Adrenal gland (tissue), 12 donors: ENCODE results near the gene KTN1. TPM values are rescaled to one million over a fixed set of nuclear protein-coding genes. Genes with fewer than 3 reads are reported as not detected.
A peak's percentile ranks its signal among the peaks of the same experiment; 100 is the strongest.

Experiments
- DNase-seq, 7 donors: peaks; one replicate each; pipeline ENCODE4 v3.0.0-alpha.2; 2019 to 2020
- H3K27ac ChIP-seq, 5 donors: fragments of 200-600 bp; sonication (generic) in 4 of 5; 1 replicate in 3 of 5; 2 replicates in 2 of 5; pipeline versions ENCODE4 v1.5.1 to v1.8.0; 2016 to 2020; ENCODE audit warnings: mild to moderate bottlenecking in 1 of 5
- H3K27me3 ChIP-seq: fragments of 200-600 bp; 2 replicates; pipeline ENCODE4 v1.8.0; 2021
- H3K36me3 ChIP-seq, 2 donors: fragments of 200-600 bp; replicated peaks in 1 of 2; 1 replicate in 1 of 2; 2 replicates in 1 of 2; pipeline versions ENCODE4 v1.5.1 to v1.8.0; 2018 to 2022
- H3K4me1 ChIP-seq, 2 donors: fragments of 200-600 bp; replicated peaks in 1 of 2; 1 replicate in 1 of 2; 2 replicates in 1 of 2; pipeline versions ENCODE4 v1.5.1 to v1.8.0; 2018 to 2021
- H3K4me3 ChIP-seq, 4 donors: fragments of 200-600 bp; sonication (generic) in 3 of 4; one replicate each; pipeline ENCODE4 v1.5.1; 2016 to 2018
- H3K9me3 ChIP-seq, 3 donors: fragments of 200-600 bp; sonication (generic) in 1 of 3; replicated peaks in 1 of 3; 1 replicate in 2 of 3; 2 replicates in 1 of 3; pipeline versions ENCODE4 v1.5.1 to v1.8.0; 2016 to 2021
- POLR2A ChIP-seq, 2 donors: fragments of 450-650 bp; IDR thresholded peaks; one replicate each; pipeline ENCODE4 v1.6.1; 2017; ENCODE audit warnings: antibody characterized with exemption in 2 of 2, mild to moderate bottlenecking in 2 of 2, moderate library complexity in 1 of 2
- WGBS, 4 donors: extraction: QIAGEN DNeasy Blood & Tissue Kit in 2 of 4; methylation state at CpG; one replicate each; pipeline versions ENCODE4 v1.1.5 to v1.1.7; 2013 to 2017; 5-methylcytosine and 5-hydroxymethylcytosine counted together
- intact Hi-C, 2 donors: fragments of 100-400 bp; cut with DNase I; formaldehyde crosslinking; loops; one replicate each; pipeline versions ENCODE4 v1.14.1 to v1.15.0; 2022 to 2023
- polyA plus RNA-seq, 3 donors: library from polyadenylated mRNA; stranded (reverse); fragments of 200-250 nt in 2 of 3; fragments of 350-450 nt in 1 of 3; fragmentation: Illumina TruSeq in 1 of 3; extraction: RNeasy Lipid Tissue Mini Kit (QIAGEN cat#74804) in 1 of 3; gene quantifications; one replicate each; pipeline ENCODE4 v1.2.3, GENCODE V29; 2013 to 2014
- total RNA-seq, 9 donors: library from RNA; depleted of rRNA in 4 of 9; stranded (reverse); fragments of >200 nt in 4 of 9; fragments of 120-200 nt in 1 of 9; fragmentation: NEBNext Ultra II Directional in 1 of 9; extraction: Animal tissue kit (Norgen Biotek cat#: 25700) in 1 of 9; gene quantifications; one replicate each; pipeline versions ENCODE4 v1.1.0 to v1.2.4, GENCODE V29; 2013 to 2023
- TF ChIP-seq, protein P1 (sequence below), 6 experiments: fragments of 450-650 bp in 4 of 6; fragments of 200-600 bp in 2 of 6; sonication (generic) in 1 of 6; IDR thresholded peaks; 1 replicate in 5 of 6; 2 replicates in 1 of 6; pipeline versions ENCODE4 v1.5.1 to v1.8.0; 2016 to 2021; ENCODE audit warnings: antibody characterized with exemption in 6 of 6, mild to moderate bottlenecking in 2 of 6, moderate library complexity in 1 of 6
- donor health status: healthy with polysubstance abuse.
- donor health status: Bipolar disorder and iron deficiency.
- donor health status: DM: yes; HTN: yes; CAD: no.
- donor health status: DM: no; HTN: no; CAD: no.
- donor health status: DM: no; HTN: no; CAD: no.
- donor health status: DM: yes; HTN: yes; CAD: no.

The KTN1 gene
- total and polyA plus RNA-seq, 12 donors = 60.4 to 283 (median 154) TPM

- TF ChIP-seq, protein P1, sequence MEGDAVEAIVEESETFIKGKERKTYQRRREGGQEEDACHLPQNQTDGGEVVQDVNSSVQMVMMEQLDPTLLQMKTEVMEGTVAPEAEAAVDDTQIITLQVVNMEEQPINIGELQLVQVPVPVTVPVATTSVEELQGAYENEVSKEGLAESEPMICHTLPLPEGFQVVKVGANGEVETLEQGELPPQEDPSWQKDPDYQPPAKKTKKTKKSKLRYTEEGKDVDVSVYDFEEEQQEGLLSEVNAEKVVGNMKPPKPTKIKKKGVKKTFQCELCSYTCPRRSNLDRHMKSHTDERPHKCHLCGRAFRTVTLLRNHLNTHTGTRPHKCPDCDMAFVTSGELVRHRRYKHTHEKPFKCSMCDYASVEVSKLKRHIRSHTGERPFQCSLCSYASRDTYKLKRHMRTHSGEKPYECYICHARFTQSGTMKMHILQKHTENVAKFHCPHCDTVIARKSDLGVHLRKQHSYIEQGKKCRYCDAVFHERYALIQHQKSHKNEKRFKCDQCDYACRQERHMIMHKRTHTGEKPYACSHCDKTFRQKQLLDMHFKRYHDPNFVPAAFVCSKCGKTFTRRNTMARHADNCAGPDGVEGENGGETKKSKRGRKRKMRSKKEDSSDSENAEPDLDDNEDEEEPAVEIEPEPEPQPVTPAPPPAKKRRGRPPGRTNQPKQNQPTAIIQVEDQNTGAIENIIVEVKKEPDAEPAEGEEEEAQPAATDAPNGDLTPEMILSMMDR (IDR thresholded peaks at IDR 0.05) = no peak
- TF ChIP-seq POLR2A (IDR thresholded peaks at IDR 0.05) = no peak
- DNase-seq = no peak
- no peaks in the 10 kb centered on the region for H3K9me3 ChIP-seq
- H3K4me3 ChIP-seq = no peak overlapping the region
- H3K27me3 ChIP-seq = no peaks in the 10 kb centered on the region
- intact Hi-C loops = loop anchor here in 1 of 2 donors (10.0 kb wide), 1 partner anchor 139 kb away; the partner anchor contains the start of gene TBPL2
- H3K36me3 ChIP-seq = no peaks in the 10 kb centered on the region
- peaks cover 31 to 68% of the 10 kb centered on the region in 2 donors for H3K4me1 ChIP-seq
- no peak overlapping the region for H3K27ac ChIP-seq
- 41 to 48% (median 44%) methylated on average over 2 of the region's 2 CpGs for WGBS, 4 donors
Measured at GRCh38 chr14:55583942-55584468, 4.0 kb downstream of the KTN1 start.

GRCh38 chr14:55585854-55586253 lies 5.8 kb downstream of the KTN1 start:
- TF ChIP-seq POLR2A (IDR thresholded peaks at IDR 0.05) = no peak
- TF ChIP-seq, protein P1 (IDR thresholded peaks at IDR 0.05) = no peak
- 37 to 52% (median 49%) methylated on average over 2 of the region's 2 CpGs for WGBS, 4 donors
- H3K4me1 ChIP-seq = peaks cover 31 to 80% of the 10 kb centered on the region in 2 donors
- no peaks in the 10 kb centered on the region for H3K36me3 ChIP-seq
- intact Hi-C loops = loop anchor here in 1 of 2 donors (10.0 kb wide), 1 partner anchor 141 kb away; the partner anchor contains the start of gene TBPL2
- H3K27ac ChIP-seq = peak overlapping the region in 1 of 5 donors; percentile 23
- DNase-seq = no peak
- no peaks in the 10 kb centered on the region for H3K9me3 ChIP-seq
- H3K27me3 ChIP-seq = no peaks in the 10 kb centered on the region
- no peak overlapping the region for H3K4me3 ChIP-seq

- H3K27ac ChIP-seq = peak overlapping the region in 1 of 5 donors; percentile 23
- intact Hi-C loops = loop anchor here in 1 of 2 donors (10.0 kb wide), 1 partner anchor 142 kb away; the partner anchor contains the start of gene TBPL2
- no peak overlapping the region for H3K4me3 ChIP-seq
- no peaks in the 10 kb centered on the region for H3K36me3 ChIP-seq
- H3K9me3 ChIP-seq = no peaks in the 10 kb centered on the region
- DNase-seq = no peak
- TF ChIP-seq POLR2A (IDR thresholded peaks at IDR 0.05) = no peak
- TF ChIP-seq, protein P1 (IDR thresholded peaks at IDR 0.05) = no peak
- H3K4me1 ChIP-seq = peaks cover 29 to 79% of the 10 kb centered on the region in 2 donors
- WGBS, 4 donors = 75 to 84% (median 76%) methylated on average over 2 of the region's 2 CpGs
- H3K27me3 ChIP-seq = no peaks in the 10 kb centered on the region
Measured at GRCh38 chr14:55586411-55586810, 6.4 kb downstream of the KTN1 start.

- WGBS, 4 donors = 71 to 89% (median 87%) methylated on average over 1 of the region's 1 CpG
- intact Hi-C loops = loop anchor here in 1 of 2 donors (10.0 kb wide), 1 partner anchor 143 kb away; the partner anchor contains the start of gene TBPL2
- no peak overlapping the region for H3K27ac ChIP-seq
- no peaks in the 10 kb centered on the region for H3K9me3 ChIP-seq
- H3K4me3 ChIP-seq = no peak overlapping the region
- no peak for DNase-seq
- H3K27me3 ChIP-seq = no peaks in the 10 kb centered on the region
- no peaks in the 10 kb centered on the region for H3K36me3 ChIP-seq
- H3K4me1 ChIP-seq = peaks cover 24 to 64% of the 10 kb centered on the region in 2 donors
- TF ChIP-seq, protein P1 (IDR thresholded peaks at IDR 0.05) = no peak
- TF ChIP-seq POLR2A (IDR thresholded peaks at IDR 0.05) = no peak
Measured at GRCh38 chr14:55587847-55588246, 7.8 kb downstream of the KTN1 start.
